HK-2 (cell line): ENCODE results near the gene CAMTA1.

Experiments
- DNase-seq: peaks from one replicate; pipeline ENCODE4 v3.0.0-alpha.2; 2018; ENCODE audit not compliant: unreplicated experiment

CAMTA1 gene

DNA sequence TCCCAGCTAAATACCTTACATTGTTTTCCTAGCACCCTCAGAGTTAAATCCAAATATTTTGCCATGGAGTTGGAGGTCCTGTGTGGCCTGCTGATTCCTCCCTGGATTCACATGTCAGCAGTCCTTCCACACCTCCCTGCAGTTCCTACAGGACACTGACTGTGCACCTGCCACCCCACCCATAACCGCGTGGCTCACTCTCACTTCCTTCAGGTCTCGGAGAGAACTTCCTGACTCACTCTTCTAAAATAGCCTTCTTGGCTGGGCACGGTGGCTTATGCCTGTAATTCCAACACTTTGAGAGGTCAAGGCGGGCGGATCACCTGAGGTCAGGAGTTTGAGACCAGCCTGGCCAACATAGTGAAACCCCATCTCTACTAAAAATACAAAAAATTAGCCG is 8.4 kb upstream of the CAMTA1 start:
- no peak for DNase-seq

DNA sequence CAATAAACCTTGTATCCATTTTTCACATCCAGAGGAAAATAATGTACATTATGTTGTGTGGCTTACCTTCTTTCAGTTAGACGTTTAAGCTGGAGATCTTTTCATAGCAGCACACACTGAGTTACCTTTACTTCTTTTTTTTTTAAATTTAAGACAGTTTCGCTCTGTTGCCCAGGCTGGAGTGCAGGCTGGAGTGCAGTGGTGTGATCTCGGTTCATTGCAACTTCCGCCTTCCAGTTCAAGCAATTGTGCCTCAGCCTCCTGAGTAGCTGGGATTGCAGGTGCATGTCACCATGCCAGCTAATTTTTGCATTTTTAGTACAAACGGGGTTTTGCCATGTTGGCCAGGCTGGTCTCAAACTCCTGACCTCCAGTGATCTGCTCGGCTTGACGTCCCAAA is 7.4 kb upstream of the CAMTA1 start:
- no peak for DNase-seq

DNA sequence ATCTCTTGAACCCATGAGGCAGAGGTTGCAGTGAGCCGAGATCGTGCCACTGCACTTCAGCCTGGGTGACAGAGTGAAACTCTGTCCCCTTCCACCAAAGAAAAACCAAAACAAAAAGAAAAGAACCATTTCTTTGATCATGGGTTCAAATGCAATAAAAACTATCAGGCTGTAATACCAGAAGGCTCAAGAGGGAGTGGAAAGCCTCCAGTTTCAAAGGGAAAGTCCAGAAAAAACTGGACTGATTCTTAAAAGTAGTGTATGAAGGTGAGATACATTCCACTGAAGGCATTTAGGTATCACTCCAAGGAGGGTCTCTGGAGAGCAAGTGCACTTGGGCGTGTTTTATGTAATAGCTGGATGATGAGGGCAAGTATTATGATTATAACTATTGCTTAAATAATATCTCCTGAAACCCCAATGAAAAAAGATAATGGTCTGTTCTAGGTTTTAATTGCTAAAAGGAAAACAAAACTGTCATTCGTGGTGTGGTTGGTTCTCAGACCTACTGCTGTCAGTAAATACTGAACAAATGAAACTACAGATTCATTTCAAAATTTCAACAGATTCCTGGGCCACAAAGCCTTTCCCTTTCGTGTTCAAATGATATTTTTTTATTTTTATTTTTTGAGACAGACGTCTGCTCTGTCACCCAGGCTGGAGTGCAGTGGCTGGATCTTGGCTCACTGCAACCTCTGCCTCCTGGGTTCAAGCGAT is 6.0 kb upstream of the CAMTA1 start:
- no peak for DNase-seq

DNA sequence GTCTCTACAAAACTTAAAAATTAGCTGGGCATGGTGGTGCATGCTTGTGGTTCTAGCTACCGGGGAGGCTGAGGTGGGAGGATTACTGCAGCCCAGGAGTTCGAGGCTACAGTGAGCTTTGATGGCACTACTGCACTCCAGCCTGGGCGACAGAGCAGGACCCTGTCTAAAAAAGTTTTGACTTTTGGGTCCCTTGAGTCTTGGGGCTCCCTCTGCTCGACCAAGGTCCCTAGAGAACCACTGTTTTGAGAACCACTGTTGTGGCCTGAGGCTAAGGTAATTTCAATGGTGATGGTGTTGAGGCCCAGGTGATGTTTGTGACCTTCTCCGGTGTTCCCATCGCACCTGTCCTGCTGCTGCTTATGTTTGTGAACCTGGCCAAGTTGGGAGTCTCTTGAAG is 3.1 kb upstream of the CAMTA1 start:
- DNase-seq = no peak

- no peak for DNase-seq
Measured at GRCh38 chr1:6783221-6783620, 2.0 kb upstream of the CAMTA1 start.

DNA sequence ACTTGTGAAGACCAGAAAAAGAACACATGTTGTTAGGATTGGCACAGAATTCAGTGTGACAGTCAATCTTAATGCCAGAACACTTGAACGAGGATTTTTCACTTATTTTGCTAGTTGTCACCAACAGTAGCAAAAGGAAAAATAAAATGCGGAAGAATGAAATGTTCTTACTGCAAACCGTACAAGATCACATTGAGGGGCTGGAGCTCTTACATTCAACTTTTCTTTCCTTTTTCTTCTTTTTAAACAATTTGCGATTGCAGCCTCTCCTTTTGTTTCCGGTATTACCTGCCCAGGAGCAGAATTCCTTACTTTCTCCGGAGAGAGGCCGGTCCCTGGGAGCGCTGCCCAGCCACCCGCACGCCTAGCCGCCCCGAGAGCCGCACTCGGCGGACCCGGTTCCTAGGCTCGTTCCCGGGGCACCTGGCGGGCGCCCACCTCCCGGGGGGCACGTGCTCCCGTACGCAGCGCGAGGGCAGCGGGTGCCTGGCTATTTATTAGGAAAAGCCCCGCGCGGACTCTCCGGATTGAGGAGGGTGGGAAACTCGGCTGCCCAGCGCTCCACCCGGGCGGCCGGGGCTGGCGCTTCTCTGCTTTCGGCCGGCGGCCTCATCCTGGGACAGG is 1.2 kb upstream of the CAMTA1 start:
- DNase-seq = no peak

- peak; percentile 100 for DNase-seq
Measured at GRCh38 chr1:6784560-6785317, 515 bp upstream of the CAMTA1 start.

GRCh38 chr1:6785728-6786505 is 663 bp downstream of the CAMTA1 start:
- DNase-seq = peak; percentile 39

DNA sequence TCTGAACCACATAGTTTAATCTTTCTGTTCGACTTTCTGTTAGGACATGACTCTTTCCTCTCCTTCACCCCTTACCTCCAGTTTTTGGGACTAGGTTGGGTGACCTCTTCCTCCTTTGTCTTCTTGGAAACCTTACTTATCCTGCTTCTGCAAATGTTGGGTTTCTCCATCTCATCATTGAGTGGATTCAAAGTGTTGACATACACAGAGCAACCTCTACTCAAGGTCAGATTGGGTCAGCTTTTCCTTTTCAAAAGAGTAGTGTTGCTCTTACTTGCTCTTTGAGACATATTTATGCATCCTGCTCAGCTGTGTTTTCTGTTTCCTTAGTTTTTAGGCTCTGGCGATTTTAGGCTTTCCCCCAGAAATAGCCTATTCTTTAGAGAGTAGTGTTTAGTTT is 3.7 kb downstream of the CAMTA1 start:
- no peak for DNase-seq

GRCh38 chr1:6790146-6790545 is 4.9 kb downstream of the CAMTA1 start:
- no peak for DNase-seq

DNA sequence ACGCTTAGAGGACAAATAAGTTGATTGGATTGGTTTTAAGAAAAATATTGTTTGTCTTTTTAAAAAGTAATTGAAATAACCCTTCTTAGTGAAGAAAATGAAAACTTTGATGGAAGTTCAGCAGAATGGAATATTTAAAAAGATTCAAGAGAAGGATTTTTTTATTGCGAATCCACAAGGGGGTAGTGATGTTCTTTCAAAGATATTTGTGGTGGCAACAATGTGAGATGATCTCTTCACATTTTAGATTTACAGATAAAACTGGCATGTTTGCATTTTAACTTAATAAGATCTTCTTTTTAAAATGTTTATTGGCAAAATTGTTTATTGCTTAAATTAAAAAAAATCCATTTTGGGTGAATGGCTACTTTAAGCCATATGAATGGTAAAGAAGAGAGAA is 8.9 kb downstream of the CAMTA1 start:
- DNase-seq = no peak

- DNase-seq = no peak
Measured at GRCh38 chr1:6795203-6795602, 9.9 kb downstream of the CAMTA1 start.

GRCh38 chr1:6795661-6796060 is 10.4 kb downstream of the CAMTA1 start:
- DNase-seq = no peak

GRCh38 chr1:6796095-6796494 is 10.8 kb downstream of the CAMTA1 start:
- no peak for DNase-seq

- DNase-seq = no peak
Measured at GRCh38 chr1:6799499-6799898, 14.2 kb downstream of the CAMTA1 start.

DNA sequence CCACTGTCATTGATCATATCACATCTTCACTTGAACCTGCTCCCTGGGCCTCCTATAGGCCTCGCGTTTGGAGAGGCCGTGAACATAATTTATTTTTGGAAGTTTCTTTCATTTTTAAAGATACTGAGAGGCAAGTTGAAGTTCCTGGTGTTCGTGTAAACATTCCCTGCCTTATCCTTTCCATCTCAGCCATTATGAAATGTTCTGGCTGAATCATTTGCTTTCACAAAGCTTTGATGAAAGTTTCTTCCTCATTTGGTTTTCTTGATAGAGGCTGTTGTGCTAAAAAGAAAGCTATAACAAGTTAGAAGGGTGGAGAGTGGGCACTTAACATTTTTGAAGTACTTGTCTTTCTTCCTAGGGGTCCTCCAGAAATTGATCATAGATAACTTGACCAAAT is 15.5 kb downstream of the CAMTA1 start:
- DNase-seq = no peak

DNA sequence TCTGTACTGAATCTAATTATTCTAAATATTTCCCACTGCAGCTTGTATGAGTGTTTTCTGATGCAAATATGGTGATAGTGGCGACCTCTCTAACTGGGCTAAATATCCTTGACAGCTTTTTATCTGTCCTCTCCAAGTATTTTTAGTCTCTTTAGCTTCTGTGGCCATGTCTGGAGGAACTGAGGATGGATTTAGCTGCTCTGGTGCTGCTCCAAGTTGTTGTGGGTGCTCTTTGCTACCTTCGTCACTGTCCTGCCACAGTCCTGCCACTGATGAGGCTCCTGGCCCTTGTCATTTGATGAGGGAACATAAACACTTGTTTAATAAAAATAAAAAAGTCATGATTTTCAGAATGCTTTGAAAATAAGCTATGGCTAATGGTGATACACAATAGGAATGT is 15.9 kb downstream of the CAMTA1 start:
- DNase-seq = no peak

DNA sequence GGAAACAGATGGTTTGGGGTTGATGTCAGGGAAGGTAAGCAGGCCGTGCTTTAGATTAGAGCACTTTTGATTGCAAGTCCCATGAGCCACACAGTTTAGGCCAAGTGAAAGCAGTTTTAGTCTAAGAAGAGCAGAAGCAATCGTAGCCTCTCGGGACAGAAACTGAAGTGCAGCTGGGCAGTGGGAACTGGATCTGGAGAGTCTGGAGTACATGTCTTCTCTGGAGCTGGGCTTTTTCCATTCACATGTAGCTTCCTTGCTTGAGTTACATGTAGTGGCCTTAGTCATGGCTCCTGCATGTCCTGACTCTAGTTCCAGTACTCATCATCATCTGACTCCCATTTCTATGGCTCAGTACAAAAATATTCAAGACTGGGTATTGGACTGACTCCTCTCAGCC is 16.7 kb downstream of the CAMTA1 start:
- DNase-seq = no peak

- no peak for DNase-seq
Measured at GRCh38 chr1:6802454-6802853, 17.2 kb downstream of the CAMTA1 start.

GRCh38 chr1:6802893-6803292 is 17.6 kb downstream of the CAMTA1 start:
- DNase-seq = no peak

DNA sequence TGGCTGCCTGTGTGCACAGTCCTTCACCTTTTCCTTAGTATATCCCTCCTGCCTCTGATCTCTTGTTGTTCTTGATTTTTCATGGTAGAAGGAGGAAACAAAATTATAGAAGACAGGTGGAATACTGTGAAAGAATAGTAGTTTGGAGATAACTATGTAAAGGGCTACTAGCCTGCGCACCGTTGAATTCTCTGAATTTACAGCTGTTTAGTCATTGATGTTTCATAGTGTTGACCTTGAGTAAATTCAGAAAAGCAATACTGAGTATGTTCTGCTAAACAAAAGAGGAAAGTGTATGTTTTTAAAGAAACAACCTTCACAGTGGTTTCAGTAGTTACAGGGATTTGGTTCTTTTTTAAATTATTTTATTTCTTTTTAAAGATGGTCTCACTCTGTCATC is 18.1 kb downstream of the CAMTA1 start:
- no peak for DNase-seq

- no peak for DNase-seq
Measured at GRCh38 chr1:6805004-6805416, 19.8 kb downstream of the CAMTA1 start.
